H9 (cell line): ENCODE measurements around the gene LRRC3C. TPM values are rescaled to one million over a fixed set of nuclear protein-coding genes. Genes with fewer than 3 reads are reported as not detected.

Experiments
- DNase-seq: peaks from one replicate; pipeline ENCODE4 v3.0.0-alpha.2; 2017
- H2AFZ ChIP-seq: one replicate; pipeline ENCODE4 v1.6.1; 2013; ENCODE audit warnings: mild to moderate bottlenecking, low read length, control low read depth, moderate library complexity
- H2AK5ac ChIP-seq: 2 replicates; pipeline ENCODE4 v1.6.1; 2013; ENCODE audit warnings: low read length, control low read depth, mixed read lengths; ENCODE audit not compliant: insufficient read length
- H2BK120ac ChIP-seq: one replicate; pipeline ENCODE4 v1.6.1; 2013; ENCODE audit warnings: low read depth, mild to moderate bottlenecking, low read length, control low read depth, inconsistent platforms; ENCODE audit not compliant: poor library complexity, severe bottlenecking
- H2BK12ac ChIP-seq: 2 replicates; pipeline ENCODE4 v1.6.1; 2013; ENCODE audit warnings: low read length, control low read depth, mixed read lengths, low read depth; ENCODE audit not compliant: insufficient read length
- H2BK15ac ChIP-seq: 2 replicates; pipeline ENCODE4 v1.6.1; 2013; ENCODE audit warnings: low read depth, low read length, control low read depth
- H2BK20ac ChIP-seq: one replicate; pipeline ENCODE4 v1.6.1; 2013; ENCODE audit warnings: low read depth, mild to moderate bottlenecking, low read length, control low read depth, inconsistent platforms; ENCODE audit not compliant: poor library complexity, severe bottlenecking
- H2BK5ac ChIP-seq: 2 replicates; pipeline ENCODE4 v1.6.1; 2013; ENCODE audit warnings: low read length, control low read depth, mixed read lengths; ENCODE audit not compliant: insufficient read length
- H3K14ac ChIP-seq: 2 replicates; pipeline ENCODE4 v1.6.1; 2013; ENCODE audit warnings: low read length, control low read depth; ENCODE audit not compliant: insufficient read depth
- H3K18ac ChIP-seq: 2 replicates; pipeline ENCODE4 v1.6.1; 2013; ENCODE audit warnings: low read depth, mild to moderate bottlenecking, mixed read lengths, low read length, control low read depth; ENCODE audit not compliant: insufficient read length
- H3K23ac ChIP-seq: 2 replicates; pipeline ENCODE4 v1.6.1; 2013; ENCODE audit warnings: low read length, control low read depth, mixed read lengths, low read depth; ENCODE audit not compliant: insufficient read length
- H3K23me2 ChIP-seq: 2 replicates; pipeline ENCODE4 v1.6.1; 2013; ENCODE audit warnings: low read depth, mild to moderate bottlenecking, mixed read lengths, low read length, control low read depth; ENCODE audit not compliant: insufficient read length, poor library complexity, severe bottlenecking
- H3K27ac ChIP-seq: 2 replicates; pipeline ENCODE4 v1.5.1; 2013; ENCODE audit warnings: low read length, control low read depth, mixed read lengths, low read depth; ENCODE audit not compliant: insufficient read length
- H3K27me3 ChIP-seq: 2 replicates; pipeline ENCODE4 v1.6.1; 2013; ENCODE audit warnings: low read length, control low read depth, inconsistent platforms; ENCODE audit not compliant: insufficient read depth
- H3K4ac ChIP-seq: 2 replicates; pipeline ENCODE4 v1.6.1; 2013; ENCODE audit warnings: low read depth, mild to moderate bottlenecking, control low read depth, inconsistent platforms, low read length, moderate library complexity
- H3K4me1 ChIP-seq: 2 replicates; pipeline ENCODE4 v1.6.1; 2013; ENCODE audit warnings: low read length, control low read depth, inconsistent platforms; ENCODE audit not compliant: insufficient read depth
- H3K4me2 ChIP-seq: 2 replicates; pipeline ENCODE4 v1.6.1; 2013; ENCODE audit warnings: low read length, control low read depth, mixed read lengths; ENCODE audit not compliant: insufficient read length, insufficient read depth
- H3K56ac ChIP-seq: 2 replicates; pipeline ENCODE4 v1.6.1; 2013; ENCODE audit warnings: low read depth, mild to moderate bottlenecking, mixed read lengths, low read length, control low read depth; ENCODE audit not compliant: insufficient read length
- H3K79me1 ChIP-seq: 2 replicates; pipeline ENCODE4 v1.6.1; 2013; ENCODE audit warnings: low read depth, mild to moderate bottlenecking, moderate library complexity, low read length, control low read depth, inconsistent platforms; ENCODE audit not compliant: insufficient read depth, poor library complexity, severe bottlenecking
- H3K79me2 ChIP-seq: 2 replicates; pipeline ENCODE4 v1.6.1; 2013; ENCODE audit warnings: low read length, control low read depth, inconsistent platforms; ENCODE audit not compliant: insufficient read depth
- H3K9ac ChIP-seq: 2 replicates; pipeline ENCODE4 v1.6.1; 2013; ENCODE audit warnings: low read length, control low read depth, mixed read lengths; ENCODE audit not compliant: insufficient read length; ENCODE audit errors: extremely low read depth
- H3K9me3 ChIP-seq: one replicate; pipeline ENCODE4 v1.6.1; 2013; ENCODE audit warnings: low read depth, low read length, inconsistent platforms; ENCODE audit not compliant: control insufficient read depth
- H3T11ph ChIP-seq: one replicate; pipeline ENCODE4 v1.6.1; 2013; ENCODE audit warnings: mild to moderate bottlenecking, low read length, control low read depth, inconsistent platforms
- H4K20me1 ChIP-seq: one replicate; pipeline ENCODE4 v1.6.1; 2013; ENCODE audit not compliant: control insufficient read depth, insufficient read length, insufficient read depth
- H4K5ac ChIP-seq: 2 replicates; pipeline ENCODE4 v1.6.1; 2013; ENCODE audit warnings: low read depth, mild to moderate bottlenecking, mixed read lengths, low read length, control low read depth; ENCODE audit not compliant: insufficient read length
- H4K8ac ChIP-seq: replicated peaks from 2 replicates; pipeline ENCODE4 v1.6.1; 2013; ENCODE audit warnings: low read length, control low read depth, mixed read lengths, low read depth; ENCODE audit not compliant: insufficient read length
- H4K91ac ChIP-seq: 2 replicates; pipeline ENCODE4 v1.6.1; 2013; ENCODE audit warnings: low read depth, mild to moderate bottlenecking, moderate library complexity, mixed read lengths, low read length, control low read depth; ENCODE audit not compliant: insufficient read length
- H3K27ac Mint-ChIP-seq, 3 experiments: 2 replicates in 2 of 3; 3 replicates in 1 of 3; pipeline ENCODE4 v1.8.0; 2020 to 2021; ENCODE audit warnings: mixed read lengths in 3 of 3, mild to moderate bottlenecking in 1 of 3, moderate library complexity in 1 of 3
- H3K27me3 Mint-ChIP-seq: 2 replicates; pipeline ENCODE4 v1.8.0; 2021; ENCODE audit warnings: low read depth, mild to moderate bottlenecking, moderate library complexity, mixed read lengths
- H3K36me3 Mint-ChIP-seq, 3 experiments: 2 replicates in 2 of 3; 3 replicates in 1 of 3; pipeline ENCODE4 v1.8.0; 2020 to 2021; ENCODE audit warnings: low read depth in 3 of 3, mixed read lengths in 3 of 3; ENCODE audit not compliant: insufficient read depth in 1 of 3
- H3K4me1 Mint-ChIP-seq, 2 experiments: 2 replicates each; pipeline ENCODE4 v1.8.0; 2020; ENCODE audit warnings: mixed read lengths in 2 of 2
- H3K4me3 Mint-ChIP-seq, 2 experiments: 2 replicates in 1 of 2; 3 replicates in 1 of 2; pipeline ENCODE4 v1.8.0; 2020 to 2021; ENCODE audit warnings: mild to moderate bottlenecking in 2 of 2, mixed read lengths in 2 of 2, moderate library complexity in 1 of 2
- H3K9me3 Mint-ChIP-seq, 2 experiments: 2 replicates in 1 of 2; 3 replicates in 1 of 2; pipeline ENCODE4 v1.8.0; 2020; ENCODE audit warnings: mild to moderate bottlenecking in 2 of 2, mixed read lengths in 2 of 2, moderate library complexity in 1 of 2
- CTCF ChIP-seq: fragments of 200-600 bp; sonication (generic); conservative IDR thresholded peaks from 3 replicates; pipeline ENCODE4 v1.8.0; 2021; ENCODE audit warnings: antibody characterized with exemption, mild to moderate bottlenecking
- WGBS: extraction: QIAGEN DNeasy Blood & Tissue Kit; methylation state at CpG from one replicate; pipeline ENCODE4 v1.1.7; 2013; ENCODE audit warnings: missing lambda C conversion rate, low lambda C conversion rate, mixed read lengths; ENCODE audit not compliant: insufficient read length; ENCODE audit errors: extremely low coverage; 5-methylcytosine and 5-hydroxymethylcytosine counted together
- total RNA-seq: library from RNA; stranded (reverse); gene quantifications from 2 replicates; pipeline ENCODE4 v1.2.1, GENCODE V29; 2021

LRRC3C gene
- total RNA-seq, 1 experiment from 2014 or later: not detected

- WGBS: no CpG with 5 or more reads among the region's 4 CpGs
- H3T11ph ChIP-seq: no peak overlapping the region
- H3K9ac ChIP-seq: no peak overlapping the region
- H3K23me2 ChIP-seq: no peaks in the 10 kb centered on the region
- H2BK15ac ChIP-seq: no peak overlapping the region
- H3K27ac Mint-ChIP-seq: no peak overlapping the region
- H4K91ac ChIP-seq: no peak overlapping the region
- H2AFZ ChIP-seq: no peak overlapping the region
- H4K20me1 ChIP-seq: no peaks in the 10 kb centered on the region
- H3K27me3 Mint-ChIP-seq: peaks cover 42% of the 10 kb centered on the region
- no peaks in the 10 kb centered on the region for H3K79me1 ChIP-seq
- H3K4me2 ChIP-seq: no peak overlapping the region
- H3K56ac ChIP-seq: no peak overlapping the region
- TF ChIP-seq CTCF: no peak
- no peak overlapping the region for H3K4me3 Mint-ChIP-seq
- no peak overlapping the region for H4K5ac ChIP-seq
- no peaks in the 10 kb centered on the region for H3K79me2 ChIP-seq
- no peaks in the 10 kb centered on the region for H3K36me3 Mint-ChIP-seq
- H3K18ac ChIP-seq: no peak overlapping the region
- H3K4me1 ChIP-seq: no peaks in the 10 kb centered on the region; the same call in 1 of the 2 replicates
- H3K4ac ChIP-seq: no peak overlapping the region
- no peak overlapping the region for H3K27ac ChIP-seq
- no peak overlapping the region for H2BK5ac ChIP-seq
- H2BK12ac ChIP-seq: no peak overlapping the region
- no peaks in the 10 kb centered on the region for H3K9me3 ChIP-seq
- no peak overlapping the region for H3K14ac ChIP-seq
- no peak overlapping the region for H2AK5ac ChIP-seq
- 0 out of 4 replicates have a peak, but pooled peaks cover 0 to 3% of the 10 kb centered on the region in 2 experiments for H3K4me1 Mint-ChIP-seq
- no peaks in the 10 kb centered on the region; the same call in 1 of the 2 replicates for H3K27me3 ChIP-seq
- no peak for DNase-seq
- no peak overlapping the region for H2BK120ac ChIP-seq
- H2BK20ac ChIP-seq: no peak overlapping the region
- H3K9me3 Mint-ChIP-seq: no peaks in the 10 kb centered on the region; a peak in 1 of 5 replicates
- H3K23ac ChIP-seq: no peak overlapping the region
- no peak overlapping the region for H4K8ac ChIP-seq
These were observed 43.6 kb downstream of the LRRC3C start for GRCh38 chr17:39971076-39971603.
